IPS DF 4.7 (cell line): ENCODE results near the gene EHD3.

Experiments used
- DNase-seq: peaks from one replicate; pipeline ENCODE4 v3.0.0-alpha.2; 2013; ENCODE audit warnings: low spot score; ENCODE audit errors: extremely low read depth

The EHD3 gene

GRCh38 chr2:31284107-31284506 lies 50.2 kb downstream of the EHD3 start:
- no peak for DNase-seq

DNA sequence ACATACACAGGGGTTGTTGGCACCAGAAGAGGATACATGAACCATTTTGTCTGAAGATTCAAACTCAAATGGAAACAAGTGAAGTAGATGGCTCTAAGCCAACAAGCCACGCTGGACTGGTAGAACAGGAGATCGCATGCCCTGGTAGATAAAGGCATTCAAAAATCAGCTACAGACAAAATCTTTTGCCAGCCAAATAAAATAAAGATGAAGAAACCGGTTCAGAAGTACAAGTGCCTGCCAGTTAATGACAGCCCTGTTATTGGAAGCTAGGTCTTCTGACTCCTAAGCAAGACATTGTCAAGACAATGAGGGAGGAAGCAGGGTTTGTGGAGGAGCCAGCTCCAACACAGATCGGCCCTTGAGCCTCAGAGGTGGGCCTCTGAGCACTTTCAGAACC lies 52.3 kb downstream of the EHD3 start:
- DNase-seq: no peak

GRCh38 chr2:31286961-31287550 lies 53.1 kb downstream of the EHD3 start:
- no peak for DNase-seq

DNA sequence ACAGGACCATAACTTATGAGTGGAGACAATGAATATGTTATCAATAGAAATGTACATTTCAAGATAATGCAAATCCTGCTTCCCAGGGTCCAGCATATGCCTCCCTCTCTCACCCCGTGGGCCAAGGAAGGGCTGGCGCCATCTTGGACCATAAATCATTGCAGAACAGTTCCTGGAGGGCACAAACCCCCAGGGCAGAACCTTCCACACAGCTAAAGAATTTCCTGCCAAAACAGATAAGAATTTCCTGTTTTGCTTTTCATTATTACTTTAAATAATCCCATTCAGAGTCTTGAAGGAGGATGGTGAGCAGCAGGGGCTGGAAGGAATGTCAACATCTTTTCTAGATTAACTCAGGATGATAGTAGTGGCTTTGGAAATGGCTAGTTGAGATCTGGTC lies 53.7 kb downstream of the EHD3 start:
- no peak for DNase-seq

- no peak for DNase-seq
These were observed 60.2 kb downstream of the EHD3 start for GRCh38 chr2:31294196-31294595.

- DNase-seq: no peak
These were observed 62.8 kb downstream of the EHD3 start for GRCh38 chr2:31296641-31297287.

DNA sequence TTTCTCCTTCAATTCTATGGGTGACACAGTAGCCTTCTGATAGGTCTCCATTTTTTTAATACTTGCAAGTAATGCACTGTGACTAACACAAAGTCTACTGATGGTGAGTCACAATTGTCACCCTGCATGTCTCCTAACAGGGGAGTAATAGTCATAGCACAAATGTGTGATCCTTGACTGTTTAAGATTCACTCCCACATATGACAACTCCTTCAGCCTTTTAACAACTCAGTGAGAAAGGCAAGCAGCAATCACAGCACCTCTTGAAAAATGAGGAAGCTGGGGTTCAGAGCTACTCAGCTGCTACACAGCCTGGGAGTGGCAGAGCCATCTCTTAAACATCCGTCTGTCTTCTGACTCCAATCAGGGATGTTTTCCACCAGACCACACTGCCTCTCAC lies 63.8 kb downstream of the EHD3 start:
- DNase-seq: no peak

DNA sequence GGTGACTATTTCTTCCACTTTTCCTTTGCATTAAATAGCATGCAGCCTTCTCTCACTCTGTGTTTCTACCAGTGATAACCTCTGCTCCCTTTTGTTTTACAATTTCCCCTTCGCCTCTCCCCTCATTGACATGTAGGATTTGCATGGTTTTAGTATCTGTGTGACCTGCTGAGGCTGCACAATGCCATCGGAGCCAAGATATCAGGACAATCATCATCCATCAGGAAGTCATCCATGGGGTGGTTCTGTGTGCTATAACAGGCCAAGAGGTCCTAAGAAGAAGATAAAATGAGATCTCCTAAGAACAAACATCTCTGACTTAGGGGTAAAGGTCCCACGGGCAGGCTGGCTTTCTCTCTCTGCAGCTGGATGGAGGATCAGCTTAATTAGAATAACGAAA lies 65.6 kb downstream of the EHD3 start:
- no peak for DNase-seq

DNA sequence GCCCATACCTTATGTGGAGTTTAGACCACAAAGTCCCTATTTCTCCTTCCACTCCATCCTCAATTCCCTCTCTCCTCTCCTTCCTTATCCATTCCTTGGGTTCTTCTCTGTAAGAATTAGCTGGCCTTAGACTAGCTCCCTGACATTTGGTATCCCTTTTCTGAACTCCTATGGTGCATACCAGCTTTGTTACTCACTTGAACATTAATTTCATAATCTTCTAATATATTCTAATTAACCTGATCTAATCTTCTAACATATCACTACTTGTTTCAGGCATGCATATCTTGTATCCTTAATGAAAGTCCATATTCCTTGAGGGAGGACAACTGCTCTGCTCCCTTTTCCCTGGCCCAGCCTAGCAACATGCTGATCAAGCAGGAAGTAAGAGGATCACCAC lies 66.4 kb downstream of the EHD3 start:
- no peak for DNase-seq

DNA sequence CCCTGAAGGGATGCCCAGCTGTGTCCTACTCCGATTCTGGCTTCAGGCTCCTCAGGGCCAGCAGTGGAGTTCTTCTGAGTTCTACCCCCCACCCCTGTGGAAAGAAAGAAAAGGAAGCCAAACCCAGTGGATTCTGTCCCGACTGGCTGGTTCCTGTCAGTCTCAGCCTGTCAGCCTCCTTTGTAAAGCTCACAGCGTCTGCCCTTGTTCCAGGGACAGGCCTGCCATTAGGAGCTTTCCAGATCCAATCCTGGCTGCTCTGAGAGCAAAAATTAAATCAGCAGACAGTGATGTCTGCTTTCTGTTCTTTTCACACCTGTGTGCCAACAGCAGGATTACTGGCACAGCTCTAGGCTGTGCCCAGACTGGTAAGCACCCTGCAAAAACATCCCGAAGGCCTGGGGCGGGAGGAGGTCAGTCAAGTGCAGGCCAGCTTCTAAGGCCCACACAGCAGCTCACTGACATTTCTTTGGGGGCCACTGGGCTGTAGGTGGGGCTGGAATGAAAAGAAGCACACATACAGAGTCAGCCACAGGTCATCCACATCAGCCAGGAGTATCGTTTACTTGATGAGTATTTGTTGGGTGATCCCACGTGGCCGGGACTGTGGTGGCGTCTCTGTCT lies 69.1 kb downstream of the EHD3 start:
- DNase-seq: no peak

GRCh38 chr2:31304816-31305215 lies 70.9 kb downstream of the EHD3 start:
- no peak for DNase-seq

DNA sequence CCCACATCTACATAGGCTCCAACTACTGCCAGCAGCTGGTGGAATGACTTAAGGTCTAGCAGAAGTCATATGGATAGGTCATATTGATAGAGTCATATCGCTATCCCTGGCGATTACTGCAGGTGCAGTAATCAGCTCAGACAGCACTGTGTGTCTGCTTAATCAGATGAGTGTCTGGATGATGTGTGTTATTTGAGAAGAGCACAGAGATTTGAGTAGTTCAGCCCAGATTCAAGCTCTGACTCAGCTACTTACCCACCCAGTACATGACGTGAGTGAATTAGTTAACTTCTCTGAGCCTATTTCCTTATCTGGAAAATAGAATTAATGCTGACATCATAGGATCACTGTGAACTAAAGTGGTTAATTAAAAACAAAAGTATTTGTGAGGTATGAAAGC lies 78.9 kb downstream of the EHD3 start:
- no peak for DNase-seq

GRCh38 chr2:31314761-31315160 lies 80.8 kb downstream of the EHD3 start:
- no peak for DNase-seq

- DNase-seq: no peak
These were observed 83.4 kb downstream of the EHD3 start for GRCh38 chr2:31317396-31317795.

GRCh38 chr2:31318361-31319336 lies 84.7 kb downstream of the EHD3 start:
- DNase-seq: no peak
